Coronary artery (tissue), 2 donors: ENCODE data around the gene CEBPE.

Experiments used
- DNase-seq: peaks from one replicate; pipeline ENCODE4 v3.0.0-alpha.2; 2017; ENCODE audit warnings: low spot score
- H3K27ac ChIP-seq, 2 donors: fragments of 200-600 bp; sonication (generic); one replicate each; pipeline ENCODE4 v1.5.1; 2016 to 2019
- H3K4me3 ChIP-seq: fragments of 200-600 bp; sonication (generic); 2 replicates; pipeline ENCODE4 v1.5.1; 2016; ENCODE audit warnings: mild to moderate bottlenecking, moderate library complexity
- TF ChIP-seq, protein P1 (sequence below): fragments of 200-600 bp; sonication (generic); IDR thresholded peaks from one replicate; pipeline ENCODE4 v1.5.1; 2019; ENCODE audit warnings: antibody characterized with exemption

Gene CEBPE

DNA sequence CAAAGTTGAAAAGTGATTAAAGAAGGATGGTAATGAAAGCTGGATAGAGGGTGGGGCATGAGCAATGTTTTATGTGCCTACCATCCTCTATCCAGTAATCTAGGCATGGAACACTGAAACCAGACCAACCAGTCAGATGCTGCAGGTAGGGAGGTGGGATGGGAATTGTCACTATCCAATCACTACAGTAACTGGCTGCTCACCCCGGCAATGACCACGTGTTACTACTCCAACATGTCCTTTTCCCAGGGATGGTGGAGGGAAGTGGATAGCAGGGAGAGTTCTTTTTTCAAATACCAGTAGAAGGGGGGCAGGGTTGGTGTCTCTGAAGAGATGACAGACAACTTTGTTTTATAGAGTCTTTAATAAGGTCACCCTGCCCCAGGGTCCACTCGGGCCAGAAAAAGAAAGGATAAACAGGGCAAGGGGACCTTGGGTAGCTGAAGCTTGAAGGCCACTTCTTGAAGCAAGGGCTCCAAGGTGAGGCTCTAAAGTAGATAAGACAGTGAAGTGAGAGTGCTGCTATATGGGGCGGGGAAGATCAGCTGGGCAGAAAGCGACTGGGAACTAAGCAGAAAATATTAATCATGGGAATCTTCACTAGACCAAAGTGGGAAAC lies 47.0 kb downstream of the CEBPE start:
- TF ChIP-seq, protein P1, sequence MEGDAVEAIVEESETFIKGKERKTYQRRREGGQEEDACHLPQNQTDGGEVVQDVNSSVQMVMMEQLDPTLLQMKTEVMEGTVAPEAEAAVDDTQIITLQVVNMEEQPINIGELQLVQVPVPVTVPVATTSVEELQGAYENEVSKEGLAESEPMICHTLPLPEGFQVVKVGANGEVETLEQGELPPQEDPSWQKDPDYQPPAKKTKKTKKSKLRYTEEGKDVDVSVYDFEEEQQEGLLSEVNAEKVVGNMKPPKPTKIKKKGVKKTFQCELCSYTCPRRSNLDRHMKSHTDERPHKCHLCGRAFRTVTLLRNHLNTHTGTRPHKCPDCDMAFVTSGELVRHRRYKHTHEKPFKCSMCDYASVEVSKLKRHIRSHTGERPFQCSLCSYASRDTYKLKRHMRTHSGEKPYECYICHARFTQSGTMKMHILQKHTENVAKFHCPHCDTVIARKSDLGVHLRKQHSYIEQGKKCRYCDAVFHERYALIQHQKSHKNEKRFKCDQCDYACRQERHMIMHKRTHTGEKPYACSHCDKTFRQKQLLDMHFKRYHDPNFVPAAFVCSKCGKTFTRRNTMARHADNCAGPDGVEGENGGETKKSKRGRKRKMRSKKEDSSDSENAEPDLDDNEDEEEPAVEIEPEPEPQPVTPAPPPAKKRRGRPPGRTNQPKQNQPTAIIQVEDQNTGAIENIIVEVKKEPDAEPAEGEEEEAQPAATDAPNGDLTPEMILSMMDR, result no peak
- no peak for DNase-seq
- H3K27ac ChIP-seq, result peak overlapping the region; percentile 67 to 89
- H3K4me3 ChIP-seq, result peak overlapping the region; percentile 88

DNA sequence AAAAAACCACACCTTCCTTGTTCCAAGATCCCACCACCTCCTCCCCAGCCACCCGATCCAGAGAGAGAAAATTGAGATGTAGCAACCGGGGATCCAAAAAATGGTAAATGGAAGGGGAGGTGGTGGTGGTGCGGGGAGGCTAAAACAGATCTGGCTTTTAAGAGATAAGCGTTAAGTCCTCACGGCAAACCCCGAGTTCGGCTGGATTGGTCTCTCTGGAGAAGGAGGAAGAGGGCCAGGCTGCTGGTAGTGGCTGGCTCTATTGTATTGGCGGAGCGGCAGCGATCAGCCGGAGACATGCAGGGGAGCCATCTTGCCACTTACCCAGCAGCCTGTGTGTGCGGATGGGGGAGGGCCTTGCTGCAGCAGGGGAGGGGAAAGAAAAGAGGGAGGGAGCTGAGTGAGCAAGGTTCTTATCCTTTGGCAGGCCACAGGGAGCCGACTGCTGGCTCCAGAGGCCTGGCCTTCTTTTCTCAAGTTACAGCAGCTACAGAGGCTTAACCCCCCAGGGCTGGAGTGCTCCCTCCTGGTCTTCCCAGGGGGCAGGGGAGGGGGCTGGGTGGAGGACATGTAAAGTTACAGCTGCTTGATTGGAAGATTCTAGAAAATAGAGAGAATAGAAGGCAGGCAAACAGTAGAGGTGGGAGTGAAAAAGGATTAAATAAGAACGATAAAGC lies 47.7 kb downstream of the CEBPE start:
- TF ChIP-seq, protein P1, result no peak
- peak overlapping the region; percentile 88 for H3K4me3 ChIP-seq
- peak overlapping the region; percentile 67 to 89 for H3K27ac ChIP-seq
- DNase-seq, result peak; percentile 89

DNA sequence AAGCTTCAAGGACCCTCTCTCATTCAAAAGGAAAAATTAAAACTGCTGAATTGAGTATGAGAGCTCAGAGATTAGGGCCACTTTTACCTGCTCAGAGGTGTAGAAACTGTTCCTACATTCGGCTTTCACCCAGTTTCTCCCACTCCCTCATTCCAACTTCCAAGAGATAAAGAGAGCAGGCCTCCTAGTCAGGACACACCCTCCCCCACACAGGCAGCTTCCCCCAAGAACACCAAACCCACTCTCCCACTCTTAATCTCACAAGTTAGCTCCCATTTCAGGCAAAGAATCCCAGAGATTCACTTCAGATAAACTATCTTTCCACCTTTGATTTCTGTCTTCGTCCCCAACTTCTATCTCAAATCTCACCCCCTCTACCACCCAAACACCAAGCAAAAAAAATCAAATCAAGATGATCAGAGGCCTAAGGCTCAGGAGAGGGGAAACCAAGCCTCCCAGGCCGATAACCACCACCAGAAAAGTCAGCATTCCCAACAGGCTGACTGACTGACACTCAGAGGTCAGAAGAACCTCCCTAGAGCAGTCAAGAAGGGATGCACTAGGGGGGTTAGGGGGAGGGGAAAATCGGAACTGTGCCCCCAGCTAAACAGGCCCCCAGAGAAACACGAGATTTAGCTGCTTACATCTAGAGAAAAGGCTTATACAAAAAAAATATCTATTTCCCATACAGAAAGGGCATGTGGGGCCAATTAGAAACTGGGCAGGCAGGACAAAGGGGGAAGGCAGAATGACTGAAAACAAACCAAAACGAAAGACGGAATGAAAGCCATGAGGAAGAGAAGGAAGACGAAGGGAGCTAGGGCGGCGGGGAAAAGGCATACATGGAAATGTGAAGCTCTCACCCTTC lies 48.6 kb downstream of the CEBPE start:
- H3K27ac ChIP-seq, result peak overlapping the region; percentile 33 to 67

DNA sequence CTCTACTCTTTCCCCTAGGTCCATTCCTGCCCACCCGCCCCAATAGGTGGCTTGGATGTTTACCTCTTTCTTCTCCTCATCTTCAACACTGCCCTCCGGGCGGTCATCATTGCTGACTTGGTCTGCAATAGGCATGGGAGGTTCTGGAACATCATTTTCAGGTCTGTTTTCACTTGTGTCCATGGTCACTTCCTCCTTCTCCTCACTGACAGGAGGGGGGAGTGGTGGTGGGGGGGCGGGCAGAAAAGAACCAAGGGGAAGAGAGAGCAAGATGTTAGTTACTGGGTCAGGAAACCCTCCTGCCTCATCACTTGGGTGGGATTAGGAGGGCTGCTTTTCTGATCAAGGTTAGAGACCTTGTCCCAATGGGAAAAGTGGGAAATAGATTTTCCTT lies 49.6 kb downstream of the CEBPE start:
- Histone ChIP-seq H3K4me3 (no peak overlapping the region), H3K27ac (no peak overlapping the region)
- no peak for DNase-seq
- TF ChIP-seq, protein P1, result no peak

More for the DNA sequence above, 48.6 kb downstream of the CEBPE start:
- H3K4me3 ChIP-seq, result peak overlapping the region; percentile 88
- TF ChIP-seq, protein P1, result no peak
- no peak for DNase-seq

DNA sequence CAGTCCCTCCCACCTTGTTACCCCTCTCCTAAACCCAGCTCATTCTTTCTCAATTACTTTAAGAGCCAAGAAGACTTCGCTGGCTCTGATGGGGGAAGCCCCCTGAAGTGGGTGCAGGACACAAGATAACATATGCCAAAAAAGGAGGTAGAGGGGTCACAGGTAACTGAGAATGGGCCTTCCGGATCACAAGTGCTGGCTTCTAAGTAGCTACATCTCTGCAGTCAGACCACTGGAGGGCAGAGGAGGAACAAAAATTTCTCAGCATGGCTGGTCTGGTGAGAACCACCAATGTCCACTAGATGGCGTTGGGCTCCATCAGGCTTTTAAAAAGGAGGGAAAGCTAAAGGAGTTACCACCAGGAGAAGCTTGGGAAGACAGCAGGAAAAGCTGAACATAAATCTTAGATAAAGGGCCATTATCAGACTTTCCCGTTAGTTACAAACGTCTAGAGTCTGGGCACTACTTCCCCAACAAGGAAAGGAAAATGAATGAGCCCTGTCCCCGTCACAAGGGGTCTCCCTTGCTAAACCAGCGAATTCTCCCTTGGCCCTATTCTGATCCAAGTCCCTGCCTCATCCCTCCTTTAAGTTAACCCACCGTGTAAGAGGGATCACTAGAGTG lies 50.2 kb downstream of the CEBPE start:
- TF ChIP-seq, protein P1, result peak; percentile 98
- DNase-seq, result no peak
- Histone ChIP-seq H3K27ac (no peak overlapping the region), H3K4me3 (no peak overlapping the region)

DNA sequence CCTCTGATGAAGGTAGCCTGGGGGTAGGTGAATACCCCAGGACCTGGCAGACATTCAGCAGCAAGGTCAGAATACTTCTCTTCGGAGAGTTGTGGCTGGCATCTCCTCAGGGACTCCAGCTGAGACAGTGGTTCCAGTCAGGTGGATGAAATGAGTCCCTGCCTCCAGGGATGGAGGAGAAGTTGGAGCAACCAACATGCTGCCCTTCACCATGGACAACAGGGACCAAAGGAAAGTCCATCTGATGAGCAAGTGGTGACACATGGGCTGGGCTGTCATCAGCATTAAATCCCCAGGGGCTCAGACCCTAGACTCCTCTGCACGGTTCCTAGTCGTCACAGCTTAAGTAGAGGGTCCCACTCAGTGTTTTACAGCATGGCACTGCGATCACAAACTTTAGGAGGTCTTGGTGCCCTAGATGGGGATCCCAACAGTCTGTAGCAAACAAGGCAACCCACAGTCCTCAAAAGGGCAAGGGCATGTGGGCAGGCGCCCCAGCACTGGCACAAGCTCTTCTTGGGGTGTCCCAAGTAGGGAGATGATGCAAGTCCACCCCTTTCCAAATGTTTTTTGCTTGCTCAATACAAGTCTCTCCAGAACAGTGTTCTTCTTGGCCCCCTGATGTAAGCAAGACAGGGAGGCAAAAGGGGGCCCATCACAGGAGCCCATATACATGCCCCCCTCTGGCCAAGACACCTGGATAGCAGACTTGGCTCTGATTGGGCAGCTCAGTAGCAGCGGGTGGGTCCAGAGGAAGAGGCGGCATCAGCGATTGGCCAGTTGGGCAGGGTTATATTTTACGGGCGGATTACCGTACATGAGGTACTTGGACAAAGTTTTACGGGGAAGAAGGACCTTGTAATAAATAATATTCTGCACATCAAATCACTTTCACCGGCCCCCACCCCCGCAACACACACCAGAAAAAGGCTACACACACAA lies 50.9 kb downstream of the CEBPE start:
- no peak overlapping the region for H3K27ac ChIP-seq
- TF ChIP-seq, protein P1, result no peak
- H3K4me3 ChIP-seq, result no peak overlapping the region
- DNase-seq, result peak; percentile 57
